Measurements from ENCODE around the gene DPH3. TPM values are rescaled to one million over a fixed set of nuclear protein-coding genes. Genes with fewer than 3 reads are reported as not detected.
A peak's percentile ranks its signal among the peaks of the same experiment; 100 is the strongest.

Gene DPH3
- total RNA-seq, 4 donors from 2014 or later = 18.2 to 24.2 (median 19.3) TPM

DNA sequence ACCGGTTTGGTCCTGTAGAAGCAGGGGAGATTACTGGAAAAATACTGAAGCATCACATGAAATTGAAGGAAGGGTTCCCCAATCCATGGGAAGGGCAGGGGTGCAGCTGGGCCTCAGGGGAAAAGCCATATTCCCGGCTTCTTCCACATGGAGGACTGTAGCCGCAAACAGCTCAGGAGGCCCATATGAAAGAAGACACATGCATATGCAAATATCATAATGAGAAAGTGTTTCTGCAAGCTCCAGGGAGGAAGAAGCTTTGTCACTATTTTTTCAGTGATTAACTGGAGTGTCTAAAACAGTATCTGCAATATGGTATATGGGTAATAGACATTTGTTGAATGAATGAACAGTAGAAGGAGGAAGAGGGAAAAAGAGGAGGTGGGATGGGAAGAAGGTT, 19.1 kb downstream of the DPH3 start:
- H3K36me3 ChIP-seq = no peaks in the 10 kb centered on the region
- no peaks in the 10 kb centered on the region for H3K4me1 ChIP-seq
- no peaks in the 10 kb centered on the region for H3K9me3 ChIP-seq
- intact Hi-C loops (cut with DNase I; ENCODE audit: low total_unique reads) = loop anchor here (5.0 kb wide), 1 partner anchor 198 kb away; no protein-coding TSS in a partner anchor
- DNase-seq = no peak
- H3K27ac ChIP-seq = no peak overlapping the region
- H3K27me3 ChIP-seq = no peaks in the 10 kb centered on the region
- TF ChIP-seq POLR2A (IDR thresholded peaks at IDR 0.05) = no peak
- TF ChIP-seq CTCF (IDR thresholded peaks at IDR 0.05) = no peak
- H3K4me3 ChIP-seq = no peak overlapping the region

GRCh38 chr3:16243706-16244490, 20.8 kb downstream of the DPH3 start:
- Histone ChIP-seq H3K36me3 (no peaks in the 10 kb centered on the region), H3K4me3 (no peak overlapping the region), H3K4me1 (no peaks in the 10 kb centered on the region), H3K27ac (no peak overlapping the region), H3K27me3 (no peaks in the 10 kb centered on the region), H3K9me3 (no peaks in the 10 kb centered on the region)
- no peak for DNase-seq
- TF ChIP-seq CTCF (IDR thresholded peaks at IDR 0.05) (no peak), POLR2A (IDR thresholded peaks at IDR 0.05) (no peak)
- intact Hi-C loops (cut with DNase I; ENCODE audit: low total_unique reads) = no loop called here

GRCh38 chr3:16242177-16242576, 22.6 kb downstream of the DPH3 start:
- TF ChIP-seq CTCF (IDR thresholded peaks at IDR 0.05) (no peak), POLR2A (IDR thresholded peaks at IDR 0.05) (no peak)
- no peak overlapping the region for H3K27ac ChIP-seq
- no peak overlapping the region for H3K4me3 ChIP-seq
- no peaks in the 10 kb centered on the region for H3K4me1 ChIP-seq
- no peaks in the 10 kb centered on the region for H3K36me3 ChIP-seq
- no peak for DNase-seq
- intact Hi-C loops (cut with DNase I; ENCODE audit: low total_unique reads) = no loop called here
- H3K27me3 ChIP-seq = no peaks in the 10 kb centered on the region
- H3K9me3 ChIP-seq = no peaks in the 10 kb centered on the region

GRCh38 chr3:16241225-16241624, 23.5 kb downstream of the DPH3 start:
- Histone ChIP-seq H3K27me3 (no peaks in the 10 kb centered on the region), H3K4me1 (no peaks in the 10 kb centered on the region), H3K9me3 (no peaks in the 10 kb centered on the region), H3K27ac (peak overlapping the region in 1 of 2 donors; percentile 71), H3K36me3 (no peaks in the 10 kb centered on the region), H3K4me3 (no peak overlapping the region)
- intact Hi-C loops (cut with DNase I; ENCODE audit: low total_unique reads) = no loop called here
- TF ChIP-seq POLR2A (IDR thresholded peaks at IDR 0.05) = no peak
- DNase-seq = no peak

DNA sequence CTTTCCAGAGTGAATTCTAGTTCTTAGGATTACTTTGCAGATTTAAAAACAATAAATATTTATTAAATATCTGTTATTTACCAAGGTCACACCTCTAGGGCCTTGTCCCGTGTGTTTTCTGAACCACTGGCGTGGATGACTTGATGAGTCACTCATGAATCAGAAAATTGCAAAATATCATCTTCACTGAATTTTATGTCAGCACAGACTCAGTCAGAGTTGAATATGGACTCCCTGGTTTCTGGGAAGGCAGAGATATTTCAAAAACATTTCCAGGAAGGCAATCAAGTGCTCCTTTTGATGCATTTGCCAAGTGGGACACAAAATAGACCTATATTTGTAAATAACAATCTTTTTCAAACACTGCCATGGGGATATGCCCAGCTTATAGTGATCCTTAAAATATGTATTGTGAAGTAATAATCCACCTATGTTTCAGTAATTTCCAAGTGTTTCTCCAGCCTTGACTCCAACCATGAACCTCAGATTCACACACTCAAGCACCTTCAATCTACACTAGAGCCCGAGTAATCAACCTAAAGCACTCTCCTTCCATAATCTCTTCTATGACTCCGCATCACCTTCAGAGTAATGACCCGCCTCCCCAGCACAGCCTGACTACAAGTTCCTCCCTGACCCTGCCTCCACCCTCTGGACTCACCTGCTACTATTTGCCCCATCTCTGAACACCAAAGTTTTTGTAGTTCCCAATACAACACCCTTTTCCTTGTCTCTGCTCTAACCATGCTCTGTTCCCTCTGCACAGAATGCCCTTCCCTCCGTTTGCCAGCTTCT, 24.3 kb downstream of the DPH3 start:
- no peak for TF ChIP-seq CTCF (IDR thresholded peaks at IDR 0.05)
- no peak for TF ChIP-seq POLR2A (IDR thresholded peaks at IDR 0.05)
- Histone ChIP-seq H3K4me3 (no peak overlapping the region), H3K4me1 (no peaks in the 10 kb centered on the region), H3K9me3 (no peaks in the 10 kb centered on the region), H3K27ac (peak overlapping the region in 1 of 2 donors; percentile 71), H3K27me3 (no peaks in the 10 kb centered on the region), H3K36me3 (no peaks in the 10 kb centered on the region)
- intact Hi-C loops (cut with DNase I; ENCODE audit: low total_unique reads) = no loop called here
- no peak for DNase-seq
